Activated B cell treated with CpG ODN at 0.5 μM for 24 hours (primary cell): ENCODE data around the gene CACHD1. TPM values are rescaled to one million over a fixed set of nuclear protein-coding genes. Genes with fewer than 3 reads are reported as not detected.
A peak's percentile ranks its signal among the peaks of the same experiment; 100 is the strongest.
"Not testable (repeated sequence)": the region's sequence is repeated elsewhere in the genome, so short reads cannot be mapped to it uniquely, and the experiment has no call there.

Source experiments
- ATAC-seq: fragments of 200-7000 bp; cut with Tn5 transposase; one replicate; pipeline ENCODE4 v1.10.0; 2021; ENCODE audit warnings: low read depth, mild to moderate bottlenecking, moderate library complexity
- CTCF ChIA-PET: fragments of 350-600 bp; sonication (Branson Sonifier 250); formaldehyde crosslinking; loops from one replicate; lab custom pipeline; 2021; ENCODE audit warnings: antibody characterized with exemption; lab: Charles Lee
- POLR2A ChIA-PET: fragments of 350-600 bp; sonication (Branson Sonifier 250); formaldehyde crosslinking; loops from one replicate; lab custom pipeline; 2021; ENCODE audit warnings: antibody characterized with exemption; lab: Charles Lee
- DNase-seq: peaks from one replicate; pipeline ENCODE4 v3.0.0; 2022
- H3K27ac Mint-ChIP-seq: one replicate; pipeline ENCODE4 v1.8.0; 2020; ENCODE audit warnings: mixed read lengths
- H3K27me3 Mint-ChIP-seq: one replicate; pipeline ENCODE4 v1.8.0; 2021; ENCODE audit warnings: mixed read lengths
- H3K36me3 Mint-ChIP-seq: one replicate; pipeline ENCODE4 v1.8.0; 2021; ENCODE audit warnings: low read depth, mixed read lengths
- H3K4me1 Mint-ChIP-seq: one replicate; pipeline ENCODE4 v1.8.0; 2021; ENCODE audit warnings: mixed read lengths
- H3K4me3 Mint-ChIP-seq: one replicate; pipeline ENCODE4 v1.8.0; 2020; ENCODE audit warnings: mild to moderate bottlenecking, mixed read lengths
- H3K9me3 Mint-ChIP-seq: one replicate; pipeline ENCODE4 v1.8.0; 2020; ENCODE audit warnings: mixed read lengths
- CTCF ChIP-seq: fragments of 200-600 bp; IDR thresholded peaks from one replicate; pipeline ENCODE4 v1.8.0; 2022; ENCODE audit warnings: antibody characterized with exemption, mild to moderate bottlenecking
- intact Hi-C: fragments of 100-400 bp; cut with micrococcal nuclease; formaldehyde crosslinking; loops from one replicate; pipeline ENCODE4 v1.15.1; 2024
- total RNA-seq: library from RNA; stranded (reverse); gene quantifications from 2 replicates; pipeline ENCODE4 v1.2.3, GENCODE V29; 2022

CACHD1 gene
- total RNA-seq, 1 donor from 2014 or later, result 0.22 TPM

- intact Hi-C loops, result no loop called here
- ATAC-seq (peak; percentile 54), DNase-seq (peak; percentile 16)
- peaks cover 15% of the 10 kb centered on the region for H3K4me1 Mint-ChIP-seq
- H3K27ac Mint-ChIP-seq, result no peak overlapping the region
- H3K9me3 Mint-ChIP-seq, result no peaks in the 10 kb centered on the region
- ChIA-PET CTCF (no interaction called here), POLR2A (no interaction called here)
- TF ChIP-seq CTCF, result no peak
- peak overlapping the region; percentile 84 for H3K4me3 Mint-ChIP-seq
- no peaks in the 10 kb centered on the region for H3K36me3 Mint-ChIP-seq
- peaks cover 22% of the 10 kb centered on the region for H3K27me3 Mint-ChIP-seq
Measured at GRCh38 chr1:64505232-64505943, 35.5 kb downstream of the CACHD1 start.

DNA sequence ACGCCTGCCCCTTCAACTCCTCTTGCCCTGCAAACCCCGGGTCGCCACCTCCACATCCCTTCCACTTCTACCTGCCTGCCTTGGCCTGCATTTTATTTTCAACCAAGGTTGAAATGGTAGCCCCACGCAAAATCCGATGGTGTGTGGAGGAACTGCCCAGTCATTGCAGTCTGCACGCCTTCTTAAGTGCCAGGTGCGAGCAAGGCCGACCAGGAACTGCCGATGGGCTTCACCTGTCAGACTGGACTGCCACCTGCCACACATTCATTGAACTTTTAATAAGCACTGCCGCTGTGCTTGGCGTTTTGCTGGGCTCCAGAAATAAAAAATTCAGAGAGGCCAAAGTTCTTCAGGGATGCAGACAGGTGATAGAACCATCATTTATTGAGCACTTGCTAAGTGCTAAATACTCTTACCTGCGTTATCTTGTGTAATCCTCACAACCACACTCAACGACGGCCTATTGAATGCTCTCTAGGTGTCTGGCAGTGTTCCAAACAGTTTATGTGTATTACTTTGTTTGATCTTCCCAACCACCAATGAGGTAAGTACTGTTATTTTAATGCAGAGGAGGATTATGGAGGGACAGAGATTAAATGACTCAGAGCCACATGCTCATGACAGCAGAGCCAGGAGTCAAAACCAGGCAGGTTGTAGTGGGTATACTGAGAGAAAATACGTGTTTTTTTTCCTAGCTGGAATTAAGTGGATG lies 36.2 kb downstream of the CACHD1 start:
- peaks cover 27% of the 10 kb centered on the region for H3K27me3 Mint-ChIP-seq
- peak; percentile 21 for ATAC-seq
- no peak overlapping the region for H3K27ac Mint-ChIP-seq
- intact Hi-C loops, result no loop called here
- no peaks in the 10 kb centered on the region for H3K36me3 Mint-ChIP-seq
- no peak for DNase-seq
- CTCF ChIA-PET, result no interaction called here
- peaks cover 21% of the 10 kb centered on the region for H3K4me1 Mint-ChIP-seq
- no peaks in the 10 kb centered on the region for H3K9me3 Mint-ChIP-seq
- TF ChIP-seq CTCF, result no peak
- H3K4me3 Mint-ChIP-seq, result peak overlapping the region; percentile 84
- POLR2A ChIA-PET, result no interaction called here

GRCh38 chr1:64508629-64509028 lies 38.7 kb downstream of the CACHD1 start:
- ChIA-PET POLR2A (no interaction called here), CTCF (no interaction called here)
- H3K36me3 Mint-ChIP-seq, result no peaks in the 10 kb centered on the region
- peaks cover 18% of the 10 kb centered on the region for H3K27me3 Mint-ChIP-seq
- DNase-seq (no peak), ATAC-seq (no peak)
- no peak for TF ChIP-seq CTCF
- no peak overlapping the region for H3K27ac Mint-ChIP-seq
- H3K4me3 Mint-ChIP-seq, result no peak overlapping the region
- H3K4me1 Mint-ChIP-seq, result peaks cover 27% of the 10 kb centered on the region
- intact Hi-C loops, result no loop called here
- H3K9me3 Mint-ChIP-seq, result no peaks in the 10 kb centered on the region

GRCh38 chr1:64511044-64511443 lies 41.1 kb downstream of the CACHD1 start:
- TF ChIP-seq CTCF, result no peak
- Mint-ChIP-seq H3K4me1 (peaks cover 17% of the 10 kb centered on the region), H3K9me3 (no peaks in the 10 kb centered on the region), H3K4me3 (no peak overlapping the region), H3K27ac (no peak overlapping the region), H3K27me3 (peaks cover 16% of the 10 kb centered on the region), H3K36me3 (no peaks in the 10 kb centered on the region)
- ChIA-PET CTCF (no interaction called here), POLR2A (no interaction called here)
- ATAC-seq (no peak), DNase-seq (no peak)
- intact Hi-C loops, result no loop called here

- H3K4me1 Mint-ChIP-seq, result peaks cover 13% of the 10 kb centered on the region
- CTCF ChIA-PET, H3K9me3 Mint-ChIP-seq, H3K36me3 Mint-ChIP-seq, intact Hi-C loops, ATAC-seq, DNase-seq, POLR2A ChIA-PET, H3K4me3 Mint-ChIP-seq, H3K27ac Mint-ChIP-seq: not testable (repeated sequence)
- H3K27me3 Mint-ChIP-seq, result peaks cover 12% of the 10 kb centered on the region
Measured at GRCh38 chr1:64512206-64512605, 42.3 kb downstream of the CACHD1 start.
